H1 (cell line): ENCODE results near the gene GALNT17. TPM values are rescaled to one million over a fixed set of nuclear protein-coding genes. Genes with fewer than 3 reads are reported as not detected.
A peak's percentile ranks its signal among the peaks of the same experiment; 100 is the strongest.

Source experiments
- CTCF ChIA-PET: fragments of 300-600 bp; sonication (Branson Sonifier 250); formaldehyde crosslinking; loops from one replicate; lab custom pipeline; 2021; ENCODE audit not compliant: partially characterized antibody; lab: Charles Lee
- POLR2A ChIA-PET: fragments of 300-600 bp; sonication (Branson Sonifier 250); formaldehyde crosslinking; loops from one replicate; lab custom pipeline; 2021; ENCODE audit warnings: inconsistent platforms; ENCODE audit not compliant: partially characterized antibody; lab: Charles Lee
- DNase-seq, 2 experiments: peaks; one replicate each; pipeline versions ENCODE4 v3.0.0 to v3.0.0-alpha.2; 2010 to 2022; ENCODE audit warnings: low spot score in 2 of 2, low read depth in 1 of 2, mixed read lengths in 1 of 2
- FAIRE-seq: peaks from 2 replicates; lab custom pipeline; 2011; peaks lifted over from hg19 to GRCh38; lab: Jason Lieb, UNC
- H2AFZ ChIP-seq: 2 replicates; pipeline ENCODE4 v1.8.1; 2012; ENCODE audit warnings: low read length, inconsistent platforms
- H2AK5ac ChIP-seq: 2 replicates; pipeline ENCODE4 v1.6.1; 2013; ENCODE audit warnings: low read depth, low read length
- H2BK120ac ChIP-seq: replicated peaks from 2 replicates; pipeline ENCODE3; 2013; ENCODE audit warnings: low read depth, low read length, inconsistent platforms
- H2BK12ac ChIP-seq: 2 replicates; pipeline ENCODE4 v1.6.1; 2013; ENCODE audit warnings: low read depth, low read length
- H2BK15ac ChIP-seq: 2 replicates; pipeline ENCODE4 v1.6.1; 2013; ENCODE audit warnings: low read length
- H2BK20ac ChIP-seq: 2 replicates; pipeline ENCODE4 v1.6.1; 2013; ENCODE audit warnings: low read length
- H2BK5ac ChIP-seq: 2 replicates; pipeline ENCODE4 v1.6.1; 2013; ENCODE audit warnings: low read depth, low read length
- H3K14ac ChIP-seq: 2 replicates; pipeline ENCODE4 v1.6.1; 2013; ENCODE audit warnings: inconsistent platforms; ENCODE audit not compliant: insufficient read length
- H3K18ac ChIP-seq: 2 replicates; pipeline ENCODE4 v1.6.1; 2013; ENCODE audit warnings: low read length; ENCODE audit errors: extremely low read depth
- H3K23ac ChIP-seq: 2 replicates; pipeline ENCODE4 v1.6.1; 2013; ENCODE audit warnings: inconsistent platforms; ENCODE audit not compliant: insufficient read length
- H3K23me2 ChIP-seq: 2 replicates; pipeline ENCODE4 v1.6.1; 2013; ENCODE audit warnings: low read depth, low read length
- H3K27ac ChIP-seq: 2 replicates; pipeline ENCODE4 v1.6.1; 2011; ENCODE audit warnings: low read depth, low read length, inconsistent platforms
- H3K27me3 ChIP-seq, 4 experiments: replicated peaks in 1 of 4; 1 replicate in 1 of 4; 2 replicates in 3 of 4; pipeline versions ENCODE4 v1.6.1 to v1.8.1; 2011 to 2013; ENCODE audit warnings: low read length in 3 of 4, mild to moderate bottlenecking in 3 of 4, inconsistent platforms in 2 of 4, mixed read lengths in 2 of 4, moderate library complexity in 1 of 4; ENCODE audit not compliant: control insufficient read depth in 3 of 4, insufficient read depth in 3 of 4; ENCODE audit errors: extremely low read depth in 1 of 4
- H3K36me3 ChIP-seq, 4 experiments: 2 replicates each; pipeline versions ENCODE4 v1.6.1 to v1.8.1; 2011 to 2013; ENCODE audit warnings: mild to moderate bottlenecking in 4 of 4, low read length in 3 of 4, moderate library complexity in 2 of 4, control low read depth in 1 of 4, inconsistent platforms in 1 of 4; ENCODE audit not compliant: insufficient read depth in 4 of 4, control insufficient read depth in 2 of 4
- H3K4ac ChIP-seq: replicated peaks from 2 replicates; pipeline ENCODE3; 2013; ENCODE audit warnings: low read length, low read depth, mixed read lengths, inconsistent platforms; ENCODE audit not compliant: insufficient read length
- H3K4me1 ChIP-seq, 4 experiments: replicated peaks in 1 of 4; 1 replicate in 1 of 4; 2 replicates in 3 of 4; pipeline versions ENCODE4 v1.6.1 to v1.8.1; 2011 to 2013; ENCODE audit warnings: low read length in 3 of 4, inconsistent platforms in 2 of 4, mixed read lengths in 1 of 4; ENCODE audit not compliant: insufficient read depth in 4 of 4, control insufficient read depth in 3 of 4
- H3K4me2 ChIP-seq, 2 experiments: 2 replicates each; pipeline versions ENCODE4 v1.6.1 to v1.8.1; 2011 to 2013; ENCODE audit warnings: low read depth in 2 of 2, low read length in 2 of 2, control low read depth in 1 of 2, inconsistent platforms in 1 of 2, mild to moderate bottlenecking in 1 of 2; ENCODE audit not compliant: insufficient read depth in 1 of 2
- H3K4me3 ChIP-seq, 4 experiments: fragments of 200-600, 300-600 bp in 1 of 4; sonication (generic), shearing (Covaris generic), sonication (Bioruptor Twin) in 1 of 4; 2 replicates each; pipeline versions ENCODE4 v1.5.1 to v1.8.1; 2011 to 2016; ENCODE audit warnings: low read length in 4 of 4, low read depth in 3 of 4, control low read depth in 2 of 4, inconsistent platforms in 2 of 4, mild to moderate bottlenecking in 2 of 4, mixed read lengths in 1 of 4, moderate library complexity in 1 of 4; ENCODE audit not compliant: insufficient read depth in 2 of 4; ENCODE audit errors: extremely low read depth in 1 of 4
- H3K56ac ChIP-seq: replicated peaks from 2 replicates; pipeline ENCODE3; 2013; ENCODE audit warnings: low read depth, mild to moderate bottlenecking, mixed read lengths, low read length, inconsistent platforms; ENCODE audit not compliant: insufficient read length
- H3K79me1 ChIP-seq: 2 replicates; pipeline ENCODE4 v1.6.1; 2013; ENCODE audit warnings: low read depth, low read length, control low read depth
- H3K79me2 ChIP-seq, 2 experiments: 2 replicates each; pipeline versions ENCODE4 v1.6.1 to v1.8.1; 2012 to 2013; ENCODE audit warnings: low read length in 2 of 2, mild to moderate bottlenecking in 2 of 2, inconsistent platforms in 1 of 2; ENCODE audit not compliant: insufficient read depth in 2 of 2, control insufficient read depth in 1 of 2
- H3K9ac ChIP-seq, 4 experiments: replicated peaks in 1 of 4; 1 replicate in 1 of 4; 2 replicates in 3 of 4; pipeline versions ENCODE4 v1.6.1 to v1.8.1; 2011 to 2013; ENCODE audit warnings: low read depth in 3 of 4, low read length in 3 of 4, control low read depth in 2 of 4, mild to moderate bottlenecking in 2 of 4, moderate library complexity in 2 of 4, inconsistent platforms in 1 of 4; ENCODE audit errors: extremely low read depth in 1 of 4
- H3K9me3 ChIP-seq, 2 experiments: 2 replicates each; pipeline versions ENCODE4 v1.6.1 to v1.8.1; 2012 to 2013; ENCODE audit warnings: mild to moderate bottlenecking in 2 of 2, moderate library complexity in 2 of 2, control low read depth in 1 of 2, inconsistent platforms in 1 of 2, low read depth in 1 of 2, low read length in 1 of 2, mixed read lengths in 1 of 2; ENCODE audit not compliant: insufficient read depth in 2 of 2
- H4K20me1 ChIP-seq, 2 experiments: replicated peaks in 1 of 2; 2 replicates each; pipeline versions ENCODE3 to v1.8.1; 2011 to 2013; ENCODE audit warnings: inconsistent platforms in 2 of 2, low read length in 2 of 2, mild to moderate bottlenecking in 1 of 2; ENCODE audit not compliant: insufficient read depth in 2 of 2, control insufficient read depth in 1 of 2
- H4K5ac ChIP-seq: 2 replicates; pipeline ENCODE4 v1.6.1; 2013; ENCODE audit warnings: low read length, low read depth, mixed read lengths, inconsistent platforms; ENCODE audit not compliant: insufficient read length
- H4K8ac ChIP-seq: 2 replicates; pipeline ENCODE4 v1.8.0; 2013; ENCODE audit warnings: mild to moderate bottlenecking, moderate library complexity, low read length, inconsistent platforms; ENCODE audit not compliant: insufficient read depth; ENCODE audit errors: extremely low read depth
- H4K91ac ChIP-seq: replicated peaks from 2 replicates; pipeline ENCODE3; 2013; ENCODE audit warnings: low read length, mixed read lengths, inconsistent platforms; ENCODE audit not compliant: insufficient read length
- ASH2L ChIP-seq: fragments of 200-600, 300-600 bp; sonication (generic); IDR thresholded peaks from one replicate; pipeline ENCODE4 v1.7.1; 2017; ENCODE audit warnings: low read length
- BRCA1 ChIP-seq: IDR thresholded peaks from 2 replicates; pipeline ENCODE4 v1.6.1; 2012; ENCODE audit warnings: low read depth, low read length, improper control_type of control experiment
- CBX8 ChIP-seq: fragments of 300-800, 300-1000 bp; sonication (generic); IDR thresholded peaks from 2 replicates; pipeline ENCODE4 v1.7.1; 2016; ENCODE audit warnings: low read depth, low read length, borderline replicate concordance
- CEBPB ChIP-seq: IDR thresholded peaks from 2 replicates; pipeline ENCODE4 v1.6.1; 2012; ENCODE audit warnings: low read depth, low read length
- CHD1 ChIP-seq: IDR thresholded peaks from 2 replicates; pipeline ENCODE4 v1.6.1; 2012; ENCODE audit warnings: low read depth, low read length, improper control_type of control experiment
- CHD2 ChIP-seq: IDR thresholded peaks from 2 replicates; pipeline ENCODE4 v1.6.1; 2012; ENCODE audit warnings: low read length, improper control_type of control experiment
- EP300 ChIP-seq, 2 experiments: IDR thresholded peaks; 1 replicate in 1 of 2; 2 replicates in 1 of 2; pipeline ENCODE4 v1.6.1; 2011 to 2012; ENCODE audit warnings: low read depth in 2 of 2, low read length in 2 of 2, mild to moderate bottlenecking in 2 of 2, borderline replicate concordance in 1 of 2, inconsistent platforms in 1 of 2, moderate library complexity in 1 of 2
- GTF2F1 ChIP-seq: IDR thresholded peaks from 2 replicates; pipeline ENCODE4 v1.6.1; 2012; ENCODE audit warnings: low read depth, low read length, improper control_type of control experiment, borderline replicate concordance
- HDAC6 ChIP-seq: IDR thresholded peaks from one replicate; pipeline ENCODE4 v1.7.1; 2012; ENCODE audit warnings: low read depth, mild to moderate bottlenecking, inconsistent platforms, low read length, moderate library complexity
- JUN ChIP-seq: IDR thresholded peaks from 2 replicates; pipeline ENCODE4 v1.6.1; 2011; ENCODE audit warnings: low read depth, mild to moderate bottlenecking, improper control_type of control experiment, low read length
- JUND ChIP-seq: IDR thresholded peaks from 2 replicates; pipeline ENCODE4 v1.6.1; 2011; ENCODE audit warnings: mild to moderate bottlenecking, improper control_type of control experiment, low read length
- KDM5A ChIP-seq: fragments of 200-600 bp; IDR thresholded peaks from 2 replicates; pipeline ENCODE4 v1.7.1; 2012; ENCODE audit warnings: mild to moderate bottlenecking, low read length, inconsistent platforms, mixed read lengths
- NANOG ChIP-seq: IDR thresholded peaks from 2 replicates; pipeline ENCODE4 v1.6.1; 2011; ENCODE audit warnings: low read length, low read depth, mild to moderate bottlenecking, inconsistent platforms; ENCODE audit not compliant: insufficient read depth, poor library complexity, severe bottlenecking
- TAF7 ChIP-seq: optimal IDR thresholded peaks from 2 replicates; pipeline ENCODE3; 2011; ENCODE audit warnings: low read depth, mild to moderate bottlenecking, inconsistent platforms, low read length, moderate library complexity, borderline replicate concordance
- TCF12 ChIP-seq: IDR thresholded peaks from 2 replicates; pipeline ENCODE4 v1.6.1; 2011; ENCODE audit warnings: low read depth, mild to moderate bottlenecking, low read length
- WGBS, 2 experiments: shearing (Covaris generic) in 1 of 2; methylation state at CpG; one replicate each; pipeline versions ENCODE4 v1.1.6 to v1.1.7; 2013 to 2015; ENCODE audit warnings: low lambda C conversion rate in 2 of 2, mixed read lengths in 2 of 2, inconsistent platforms in 1 of 2, low coverage in 1 of 2, missing lambda C conversion rate in 1 of 2; ENCODE audit not compliant: insufficient replicate concordance in 2 of 2, insufficient coverage in 1 of 2, insufficient read length in 1 of 2; ENCODE audit errors: extremely low coverage in 1 of 2, missing lambda C conversion rate in 1 of 2; 5-methylcytosine and 5-hydroxymethylcytosine counted together
- polyA plus RNA-seq, 7 experiments: library from polyadenylated mRNA; depleted of rRNA in 3 of 7; stranded (reverse) in 5 of 7; unstranded in 2 of 7; fragments of >200 nt in 5 of 7; fragments of 200-250 nt in 2 of 7; gene quantifications; 1 replicate in 5 of 7; 2 replicates in 1 of 7; 4 replicates in 1 of 7; pipeline versions ENCODE4 v1.2.1 to v1.2.3, GENCODE V29; 2011 to 2013; ENCODE audit warnings: missing spikeins in 2 of 7, mixed read lengths in 2 of 7
- total RNA-seq: library from RNA; stranded (reverse); fragmentation: NEBNext Ultra II Directional; extraction: Animal tissue kit (Norgen Biotek cat#: 25700); gene quantifications from 2 replicates; pipeline ENCODE4 v1.2.1, GENCODE V29; 2021

The GALNT17 gene
- total and polyA plus RNA-seq, 2 of the 8 experiments (the other 6 are each of a cell fraction or from before 2014, with no cell fraction given) = 37.7 to 47.0 TPM

DNA sequence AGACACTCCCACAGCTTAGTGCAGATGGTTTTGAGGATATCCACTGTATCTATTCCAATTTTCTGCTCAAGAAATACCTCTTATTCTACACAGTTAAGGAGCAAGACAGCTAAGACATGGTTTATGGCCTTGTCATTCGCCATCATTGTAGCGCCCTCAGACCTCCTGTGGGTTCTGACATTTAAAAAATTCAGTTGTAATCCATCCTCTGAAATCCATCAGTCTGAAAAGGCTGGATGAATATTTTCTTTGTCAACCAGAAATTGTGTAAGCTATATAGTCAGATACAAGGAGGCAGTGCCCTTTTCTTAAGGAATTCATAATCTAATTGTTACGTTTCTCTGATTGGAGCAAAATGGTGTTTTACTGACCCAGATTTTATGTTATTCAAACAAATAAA is 353.6 kb downstream of the GALNT17 start:
- WGBS, 2 experiments = 87% methylated on average over 3 of the region's 3 CpGs; no CpG with 5 or more reads in 1 of the 2 experiments
- H2BK12ac ChIP-seq = peak overlapping the region; percentile 71; the same call in 1 of the 2 replicates
- no peaks in the 10 kb centered on the region for H3K23me2 ChIP-seq
- H3K4me1 ChIP-seq = peaks cover 0 to 5% (median 0%) of the 10 kb centered on the region in 4 experiments; a peak in 1 of 7 replicates
- H3K14ac ChIP-seq = no peak overlapping the region
- POLR2A ChIA-PET = interaction anchor here (1.1 kb wide), 2 partner anchors 14 to 20 kb away, joined by 3 read pairs; no protein-coding TSS in a partner anchor
- H2AK5ac ChIP-seq = 0 out of 2 replicates have a peak overlapping the region, but pooled peaks have one; percentile 53
- H2BK20ac ChIP-seq = 0 out of 2 replicates have a peak overlapping the region, but pooled peaks have one; percentile 34
- CTCF ChIA-PET = interaction anchor here (1.0 to 1.9 kb wide), 5 partner anchors 14 to 334 kb away, joined by 3 to 5 read pairs (median 3); no protein-coding TSS in a partner anchor
- no peaks in the 10 kb centered on the region for H3K79me1 ChIP-seq
- H4K8ac ChIP-seq = no peak overlapping the region
- no peak overlapping the region for H3K18ac ChIP-seq
- no peak overlapping the region for H4K5ac ChIP-seq
- H3K4ac ChIP-seq = no peak overlapping the region
- no peak overlapping the region for H4K91ac ChIP-seq
- H2BK120ac ChIP-seq = no peak overlapping the region
- no peak overlapping the region for H3K4me3 ChIP-seq
- no peak overlapping the region for H3K56ac ChIP-seq
- H3K36me3 ChIP-seq = peaks cover 0 to 6% (median 2%) of the 10 kb centered on the region in 4 experiments; a peak in 2 of 8 replicates
- H4K20me1 ChIP-seq = no peaks in the 10 kb centered on the region
- H3K27me3 ChIP-seq = no peaks in the 10 kb centered on the region
- no peak overlapping the region for H3K4me2 ChIP-seq
- no peaks in the 10 kb centered on the region; a peak in 1 of 4 replicates for H3K79me2 ChIP-seq
- DNase-seq (no peak), FAIRE-seq (no peak)
- H2BK15ac ChIP-seq = no peak overlapping the region
- no peaks in the 10 kb centered on the region for H3K9me3 ChIP-seq
- H2BK5ac ChIP-seq = no peak overlapping the region
- H2AFZ ChIP-seq = no peak overlapping the region
- H3K27ac ChIP-seq = no peak overlapping the region
- H3K9ac ChIP-seq = no peak overlapping the region
- H3K23ac ChIP-seq = no peak overlapping the region
- TF ChIP-seq KDM5A = no peak
- no peak for TF ChIP-seq CHD1
- no peak for TF ChIP-seq CBX8
- no peak for TF ChIP-seq GTF2F1
- TF ChIP-seq TCF12 = no peak
- no peak for TF ChIP-seq NANOG
- TF ChIP-seq EP300 (IDR thresholded peaks at IDR 0.05; ENCODE audit: borderline replicate concordance in 1 of 2, low read depth in 2 of 2, low read length in 2 of 2) = no peak
- no peak for TF ChIP-seq ASH2L
- no peak for TF ChIP-seq CHD2
- no peak for TF ChIP-seq HDAC6
- TF ChIP-seq CEBPB = no peak
- TF ChIP-seq BRCA1 = no peak
- TF ChIP-seq TAF7 = no peak
- no peak for TF ChIP-seq JUN
- no peak for TF ChIP-seq JUND
